SK-N-SH (cell line): ENCODE results near the gene CCDC60. TPM values are rescaled to one million over a fixed set of nuclear protein-coding genes. Genes with fewer than 3 reads are reported as not detected.

Experiments
- CTCF ChIA-PET: fragments of 300-600, 350-600 bp; formaldehyde crosslinking; extraction: SDS; loops from one replicate; lab custom pipeline; 2021; lab: Yijun Ruan, JAX
- POLR2A ChIA-PET: fragments of 350-600 bp; sonication (Branson Sonifier 250); formaldehyde crosslinking; extraction: SDS; loops from one replicate; lab custom pipeline; 2020; ENCODE audit warnings: antibody characterized with exemption, inconsistent platforms; lab: Yijun Ruan, JAX
- DNase-seq: peaks from one replicate; pipeline ENCODE4 v3.0.0; 2012
- H2AFZ ChIP-seq: fragments of 200-600 bp; sonication (generic); 2 replicates; pipeline ENCODE4 v1.8.1; 2016; ENCODE audit warnings: antibody characterized with exemption, mild to moderate bottlenecking, low read depth
- H3F3A ChIP-seq: fragments of 200-600 bp; sonication (generic); replicated peaks from 2 replicates; pipeline ENCODE3; 2016; ENCODE audit warnings: antibody characterized with exemption, mild to moderate bottlenecking; ENCODE audit not compliant: insufficient read depth
- H3K27ac ChIP-seq, 2 experiments: fragments of 200-500 bp in 1 of 2; fragments of 200-600 bp in 1 of 2; sonication (Bioruptor generic) in 1 of 2; sonication (generic), shearing (Covaris generic) in 1 of 2; 2 replicates each; pipeline versions ENCODE4 v1.5.1 to v1.6.1; 2014 to 2016; ENCODE audit warnings: low read depth in 2 of 2, inconsistent platforms in 1 of 2, low read length in 1 of 2, mild to moderate bottlenecking in 1 of 2, mixed read lengths in 1 of 2
- H3K27me3 ChIP-seq: fragments of 200-600 bp; sonication (generic), shearing (Covaris generic); 2 replicates; pipeline ENCODE4 v1.6.1; 2016; ENCODE audit warnings: mixed run types; ENCODE audit not compliant: insufficient read depth
- H3K36me3 ChIP-seq, 2 experiments: fragments of 200-500 bp in 1 of 2; fragments of 200-600 bp in 1 of 2; sonication (Bioruptor generic) in 1 of 2; sonication (generic) in 1 of 2; replicated peaks in 1 of 2; 2 replicates each; pipeline versions ENCODE3 to v1.5.1; 2014 to 2016; ENCODE audit warnings: low read length in 1 of 2, mild to moderate bottlenecking in 1 of 2; ENCODE audit not compliant: insufficient read depth in 2 of 2, control insufficient read depth in 1 of 2
- H3K4me1 ChIP-seq, 2 experiments: fragments of 200-500 bp in 1 of 2; fragments of 200-600 bp in 1 of 2; sonication (Bioruptor generic) in 1 of 2; sonication (generic), shearing (Covaris generic) in 1 of 2; 2 replicates each; pipeline versions ENCODE4 v1.5.1 to v1.6.1; 2014 to 2016; ENCODE audit warnings: low read depth in 1 of 2, low read length in 1 of 2, mixed run types in 1 of 2; ENCODE audit not compliant: insufficient read depth in 2 of 2, control insufficient read depth in 1 of 2
- H3K4me2 ChIP-seq: fragments of 200-600 bp; sonication (generic), shearing (Covaris generic); 2 replicates; pipeline ENCODE4 v1.6.1; 2017; ENCODE audit warnings: mixed run types
- H3K4me3 ChIP-seq, 2 experiments: fragments of 200-500 bp in 1 of 2; fragments of 200-600 bp in 1 of 2; sonication (Bioruptor generic) in 1 of 2; sonication (generic), shearing (Covaris generic) in 1 of 2; 2 replicates each; pipeline versions ENCODE4 v1.5.1 to v1.8.1; 2014 to 2016; ENCODE audit warnings: low read depth in 2 of 2, inconsistent platforms in 1 of 2, low read length in 1 of 2, mild to moderate bottlenecking in 1 of 2, mixed read lengths in 1 of 2, moderate library complexity in 1 of 2
- H3K79me2 ChIP-seq: fragments of 200-600 bp; sonication (generic); 2 replicates; pipeline ENCODE4 v1.8.1; 2017; ENCODE audit warnings: mild to moderate bottlenecking; ENCODE audit not compliant: insufficient read depth
- H3K9ac ChIP-seq: fragments of 200-600 bp; sonication (generic); 2 replicates; pipeline ENCODE4 v1.6.1; 2017; ENCODE audit warnings: mixed run types
- H3K9me2 ChIP-seq: fragments of 200-600 bp; sonication (generic); 2 replicates; pipeline ENCODE4 v1.6.1; 2017; ENCODE audit warnings: mixed run types
- H3K9me3 ChIP-seq: fragments of 200-600 bp; sonication (generic); 2 replicates; pipeline ENCODE4 v1.6.1; 2017; ENCODE audit warnings: mixed run types, mild to moderate bottlenecking, moderate library complexity
- H4K20me1 ChIP-seq: fragments of 200-600 bp; sonication (generic); 2 replicates; pipeline ENCODE4 v1.6.1; 2017; ENCODE audit warnings: mild to moderate bottlenecking, mixed run types; ENCODE audit not compliant: insufficient read depth
- CHD2 ChIP-seq: fragments of 150-350 bp; IDR thresholded peaks from 2 replicates; pipeline ENCODE4 v1.6.1; 2018; ENCODE audit warnings: low read length; ENCODE audit not compliant: partially characterized antibody
- EP300 ChIP-seq, 2 experiments: IDR thresholded peaks; 2 replicates each; pipeline versions ENCODE4 v1.4.0 to v1.6.1; 2012; ENCODE audit warnings: borderline replicate concordance in 1 of 2, low read depth in 1 of 2, low read length in 1 of 2
- FOXJ3 ChIP-seq: sonication (generic); formaldehyde crosslinking; IDR thresholded peaks from 2 replicates; pipeline ENCODE4 v1.5.1; 2020; ENCODE audit warnings: mild to moderate bottlenecking, missing genetic modification reagents
- FOXM1 ChIP-seq: IDR thresholded peaks from 2 replicates; pipeline ENCODE4 v1.4.0; 2012; ENCODE audit warnings: low read depth, mild to moderate bottlenecking
- IRF3 ChIP-seq: fragments of 150-350 bp; IDR thresholded peaks from 2 replicates; pipeline ENCODE4 v1.6.1; 2016; ENCODE audit warnings: mild to moderate bottlenecking, low read depth, low read length
- JUND ChIP-seq: IDR thresholded peaks from 2 replicates; pipeline ENCODE4 v1.4.0; 2012
- MXI1 ChIP-seq: IDR thresholded peaks from 2 replicates; pipeline ENCODE4 v1.6.1; 2012; ENCODE audit warnings: mild to moderate bottlenecking, low read depth, low read length, improper control_type of control experiment
- POLR2AphosphoS5 ChIP-seq: IDR thresholded peaks from 2 replicates; pipeline ENCODE4 v1.6.1; 2012; ENCODE audit warnings: low read depth, low read length
- RAD21 ChIP-seq: IDR thresholded peaks from 2 replicates; pipeline ENCODE4 v1.6.1; 2012; ENCODE audit warnings: mild to moderate bottlenecking, low read length
- RFX5 ChIP-seq: IDR thresholded peaks from 2 replicates; pipeline ENCODE4 v1.6.1; 2012; ENCODE audit warnings: mild to moderate bottlenecking, improper control_type of control experiment, low read length
- SIN3A ChIP-seq: IDR thresholded peaks from 2 replicates; pipeline ENCODE4 v1.6.1; 2012; ENCODE audit warnings: low read depth, mild to moderate bottlenecking, low read length, moderate library complexity, borderline replicate concordance
- SMC3 ChIP-seq: IDR thresholded peaks from 2 replicates; pipeline ENCODE4 v1.6.1; 2012; ENCODE audit warnings: low read depth, low read length, improper control_type of control experiment
- TAF1 ChIP-seq: IDR thresholded peaks from 2 replicates; pipeline ENCODE4 v1.6.1; 2012; ENCODE audit warnings: low read depth, mild to moderate bottlenecking, low read length, moderate library complexity, borderline replicate concordance
- TCF12 ChIP-seq: IDR thresholded peaks from 2 replicates; pipeline ENCODE4 v1.4.0; 2012
- TEAD4 ChIP-seq: IDR thresholded peaks from 2 replicates; pipeline ENCODE4 v1.4.0; 2012; ENCODE audit warnings: mild to moderate bottlenecking, borderline replicate concordance; ENCODE audit not compliant: insufficient read depth
- WGBS: methylation state at CpG from one replicate; pipeline ENCODE4 v1.1.6; 2017; ENCODE audit warnings: low lambda C conversion rate; 5-methylcytosine and 5-hydroxymethylcytosine counted together
- polyA plus RNA-seq, 3 experiments: library from polyadenylated mRNA; depleted of rRNA; stranded (reverse); fragments of >200 nt; gene quantifications; 2 replicates each; pipeline ENCODE4 v1.2.3, GENCODE V29; 2012
- TF ChIP-seq, protein P1 (sequence below): IDR thresholded peaks from 2 replicates; pipeline ENCODE4 v1.4.0; 2012; ENCODE audit warnings: low read depth, borderline replicate concordance
- TF ChIP-seq, protein P2 (sequence below): IDR thresholded peaks from 2 replicates; pipeline ENCODE4 v1.4.0; 2012; ENCODE audit warnings: low read depth
- TF ChIP-seq, protein P3 (sequence below): IDR thresholded peaks from 2 replicates; pipeline ENCODE4 v1.4.0; 2012; ENCODE audit warnings: low read depth, borderline replicate concordance
- TF ChIP-seq, protein P4 (sequence below): fragments of 150-350 bp; IDR thresholded peaks from 2 replicates; pipeline ENCODE4 v1.6.1; 2017; ENCODE audit warnings: antibody characterized with exemption, low read length, low read depth, borderline replicate concordance

Gene CCDC60
- polyA plus RNA-seq, 1 of the 3 experiments (the other 2 are of a cell fraction): not detected

GRCh38 chr12:119365451-119365850, 30.9 kb downstream of the CCDC60 start:
- no peak overlapping the region for H3K4me3 ChIP-seq
- CTCF ChIA-PET: no interaction called here
- WGBS: 30% methylated on average over 3 of the region's 3 CpGs
- no peak overlapping the region for H2AFZ ChIP-seq
- H3K27me3 ChIP-seq: no peaks in the 10 kb centered on the region
- H3K79me2 ChIP-seq: no peaks in the 10 kb centered on the region
- H3K9ac ChIP-seq: no peak overlapping the region
- H3K36me3 ChIP-seq: no peaks in the 10 kb centered on the region
- H3K4me1 ChIP-seq: no peaks in the 10 kb centered on the region; a peak in 1 of 4 replicates
- POLR2A ChIA-PET: no interaction called here
- no peak for TF ChIP-seq FOXJ3
- TF ChIP-seq TAF1: no peak
- no peak for TF ChIP-seq TCF12
- no peak for TF ChIP-seq RAD21
- TF ChIP-seq, protein P1, sequence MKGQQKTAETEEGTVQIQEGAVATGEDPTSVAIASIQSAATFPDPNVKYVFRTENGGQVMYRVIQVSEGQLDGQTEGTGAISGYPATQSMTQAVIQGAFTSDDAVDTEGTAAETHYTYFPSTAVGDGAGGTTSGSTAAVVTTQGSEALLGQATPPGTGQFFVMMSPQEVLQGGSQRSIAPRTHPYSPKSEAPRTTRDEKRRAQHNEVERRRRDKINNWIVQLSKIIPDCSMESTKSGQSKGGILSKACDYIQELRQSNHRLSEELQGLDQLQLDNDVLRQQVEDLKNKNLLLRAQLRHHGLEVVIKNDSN: no peak
- TF ChIP-seq, protein P2, sequence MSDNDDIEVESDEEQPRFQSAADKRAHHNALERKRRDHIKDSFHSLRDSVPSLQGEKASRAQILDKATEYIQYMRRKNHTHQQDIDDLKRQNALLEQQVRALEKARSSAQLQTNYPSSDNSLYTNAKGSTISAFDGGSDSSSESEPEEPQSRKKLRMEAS: no peak
- no peak for TF ChIP-seq IRF3
- TF ChIP-seq, protein P3, sequence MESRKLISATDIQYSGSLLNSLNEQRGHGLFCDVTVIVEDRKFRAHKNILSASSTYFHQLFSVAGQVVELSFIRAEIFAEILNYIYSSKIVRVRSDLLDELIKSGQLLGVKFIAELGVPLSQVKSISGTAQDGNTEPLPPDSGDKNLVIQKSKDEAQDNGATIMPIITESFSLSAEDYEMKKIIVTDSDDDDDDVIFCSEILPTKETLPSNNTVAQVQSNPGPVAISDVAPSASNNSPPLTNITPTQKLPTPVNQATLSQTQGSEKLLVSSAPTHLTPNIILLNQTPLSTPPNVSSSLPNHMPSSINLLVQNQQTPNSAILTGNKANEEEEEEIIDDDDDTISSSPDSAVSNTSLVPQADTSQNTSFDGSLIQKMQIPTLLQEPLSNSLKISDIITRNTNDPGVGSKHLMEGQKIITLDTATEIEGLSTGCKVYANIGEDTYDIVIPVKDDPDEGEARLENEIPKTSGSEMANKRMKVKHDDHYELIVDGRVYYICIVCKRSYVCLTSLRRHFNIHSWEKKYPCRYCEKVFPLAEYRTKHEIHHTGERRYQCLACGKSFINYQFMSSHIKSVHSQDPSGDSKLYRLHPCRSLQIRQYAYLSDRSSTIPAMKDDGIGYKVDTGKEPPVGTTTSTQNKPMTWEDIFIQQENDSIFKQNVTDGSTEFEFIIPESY: no peak
- TF ChIP-seq JUND: no peak
- TF ChIP-seq CHD2: no peak
- TF ChIP-seq SIN3A: no peak
- TF ChIP-seq, protein P4, sequence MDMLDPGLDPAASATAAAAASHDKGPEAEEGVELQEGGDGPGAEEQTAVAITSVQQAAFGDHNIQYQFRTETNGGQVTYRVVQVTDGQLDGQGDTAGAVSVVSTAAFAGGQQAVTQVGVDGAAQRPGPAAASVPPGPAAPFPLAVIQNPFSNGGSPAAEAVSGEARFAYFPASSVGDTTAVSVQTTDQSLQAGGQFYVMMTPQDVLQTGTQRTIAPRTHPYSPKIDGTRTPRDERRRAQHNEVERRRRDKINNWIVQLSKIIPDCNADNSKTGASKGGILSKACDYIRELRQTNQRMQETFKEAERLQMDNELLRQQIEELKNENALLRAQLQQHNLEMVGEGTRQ: no peak
- TF ChIP-seq POLR2AphosphoS5: no peak
- TF ChIP-seq TEAD4: no peak
- TF ChIP-seq SMC3: no peak
- TF ChIP-seq EP300 (IDR thresholded peaks at IDR 0.05; ENCODE audit: borderline replicate concordance in 1 of 2, low read depth in 1 of 2, low read length in 1 of 2): no peak
- no peak for TF ChIP-seq FOXM1
- TF ChIP-seq MXI1: no peak
- no peak for TF ChIP-seq RFX5
- TF ChIP-seq, all 33 proteins: peak for 0
- no peak for DNase-seq
- no peak overlapping the region for H3K4me2 ChIP-seq
- H3K9me3 ChIP-seq: no peaks in the 10 kb centered on the region
- H3K27ac ChIP-seq: no peak overlapping the region
- no peaks in the 10 kb centered on the region for H4K20me1 ChIP-seq
- H3F3A ChIP-seq: no peaks in the 10 kb centered on the region
- H3K9me2 ChIP-seq: no peaks in the 10 kb centered on the region
